HL-60 (cell line): Measurements from ENCODE around the gene DIPK2B.

ENCODE experiments used
- CTCF ChIP-seq: IDR thresholded peaks from one replicate; pipeline ENCODE4 v1.5.1; 2011; ENCODE audit warnings: low read length, control low read depth, inconsistent platforms; ENCODE audit not compliant: insufficient read depth
- POLR2AphosphoS5 ChIP-seq: IDR thresholded peaks from 2 replicates; pipeline ENCODE4 v1.6.1; 2012; ENCODE audit warnings: low read depth
- REST ChIP-seq: IDR thresholded peaks from 2 replicates; pipeline ENCODE4 v1.6.1; 2012; ENCODE audit warnings: low read depth; ENCODE audit not compliant: insufficient replicate concordance

GRCh38 chrX:45230410-45230809 lies 29.7 kb upstream of the DIPK2B start:
- TF ChIP-seq CTCF (no peak), POLR2AphosphoS5 (no peak), REST (no peak)
